Spleen (tissue), 11 donors: ENCODE measurements around the gene VTCN1. TPM values are rescaled to one million over a fixed set of nuclear protein-coding genes. Genes with fewer than 3 reads are reported as not detected.
A peak's percentile ranks its signal among the peaks of the same experiment; 100 is the strongest.

Experiments used
- DNase-seq: peaks from one replicate; pipeline ENCODE4 v3.0.0-alpha.2; 2020
- H3K27ac ChIP-seq, 8 donors: fragments of 200-600 bp; sonication (generic) in 7 of 8; 1 replicate in 4 of 8; 2 replicates in 4 of 8; pipeline versions ENCODE4 v1.5.0 to v1.8.0; 2016 to 2021; ENCODE audit warnings: inconsistent platforms in 4 of 8, mild to moderate bottlenecking in 4 of 8, moderate library complexity in 1 of 8
- H3K27me3 ChIP-seq, 7 donors: fragments of 200-600 bp; sonication (generic) in 6 of 7; replicated peaks in 1 of 7; 1 replicate in 4 of 7; 2 replicates in 3 of 7; pipeline versions ENCODE4 v1.5.0 to v1.8.0; 2016 to 2021; ENCODE audit warnings: inconsistent platforms in 3 of 7, mild to moderate bottlenecking in 1 of 7
- H3K36me3 ChIP-seq, 6 donors: fragments of 200-600 bp; sonication (generic) in 5 of 6; 1 replicate in 4 of 6; 2 replicates in 2 of 6; pipeline versions ENCODE4 v1.5.0 to v1.8.0; 2016 to 2021; ENCODE audit warnings: inconsistent platforms in 2 of 6
- H3K4me1 ChIP-seq, 6 donors: fragments of 200-600 bp; sonication (generic) in 5 of 6; 1 replicate in 3 of 6; 2 replicates in 3 of 6; pipeline versions ENCODE4 v1.5.0 to v1.8.0; 2016 to 2021; ENCODE audit warnings: inconsistent platforms in 3 of 6
- H3K4me3 ChIP-seq, 8 donors: fragments of 200-600 bp; sonication (generic) in 7 of 8; 1 replicate in 4 of 8; 2 replicates in 4 of 8; pipeline versions ENCODE4 v1.5.0 to v1.8.0; 2016 to 2021; ENCODE audit warnings: inconsistent platforms in 4 of 8, mild to moderate bottlenecking in 4 of 8, moderate library complexity in 2 of 8
- H3K9me3 ChIP-seq, 8 donors: fragments of 200-600 bp; sonication (generic) in 7 of 8; 1 replicate in 4 of 8; 2 replicates in 4 of 8; pipeline versions ENCODE4 v1.5.0 to v1.8.0; 2016 to 2021; ENCODE audit warnings: inconsistent platforms in 4 of 8
- CTCF ChIP-seq, 11 experiments: fragments of 200-600 bp in 7 of 11; fragments of 450-650 bp in 4 of 11; sonication (generic) in 4 of 11; IDR thresholded peaks in 8 of 11; conservative IDR thresholded peaks in 3 of 11; 1 replicate in 7 of 11; 2 replicates in 4 of 11; pipeline versions ENCODE4 v1.4.0 to v1.8.0; 2016 to 2021; ENCODE audit warnings: antibody characterized with exemption in 11 of 11, inconsistent platforms in 4 of 11, mild to moderate bottlenecking in 1 of 11
- POLR2A ChIP-seq, 3 donors: fragments of 450-650 bp; IDR thresholded peaks; one replicate each; pipeline ENCODE4 v1.5.1; 2017; ENCODE audit warnings: antibody characterized with exemption in 3 of 3, mild to moderate bottlenecking in 1 of 3
- POLR2AphosphoS5 ChIP-seq, 3 donors: sonication (generic); formaldehyde crosslinking; IDR thresholded peaks; one replicate each; pipeline ENCODE4 v1.5.1; 2017; ENCODE audit warnings: antibody characterized with exemption in 3 of 3
- WGBS, 5 donors: extraction: QIAGEN DNeasy Blood & Tissue Kit in 3 of 5; methylation state at CpG; one replicate each; pipeline versions ENCODE4 v1.1.5 to v1.1.7; 2013 to 2018; 5-methylcytosine and 5-hydroxymethylcytosine counted together
- intact Hi-C: fragments of 100-400 bp; cut with DNase I; formaldehyde crosslinking; loops from one replicate; pipeline ENCODE4 v1.15.0; 2023; ENCODE audit warnings: low total_unique reads
- polyA plus RNA-seq, 3 donors: library from polyadenylated mRNA; stranded (reverse); fragments of 200-250 nt; gene quantifications; one replicate each; pipeline ENCODE4 v1.2.1, GENCODE V29; 2013
- total RNA-seq, 7 donors: library from RNA; depleted of rRNA in 3 of 7; stranded (reverse); fragments of >200 nt in 3 of 7; fragmentation: NEBNext Ultra II Directional in 4 of 7; extraction: Animal tissue kit (Norgen Biotek cat#: 25700) in 4 of 7; gene quantifications; one replicate each; pipeline versions ENCODE4 v1.1.0 to v1.2.1, GENCODE V29; 2016 to 2021
- donor health status: healthy with polysubstance abuse.
- donor health status: DM: no; HTN: no; CAD: no; lungs with moderate emphysema.
- donor health status: DM: no; HTN: no; CAD: no.
- donor health status: Bipolar disorder and iron deficiency.
- donor health status: healthy.
- donor health status: DM: no; HTN: no; CAD: no.
- donor health status: DM: yes; HTN: yes; CAD: no.

VTCN1 gene
- total and polyA plus RNA-seq, 10 donors: not detected

- H3K4me3 ChIP-seq: no peak overlapping the region
- no peaks in the 10 kb centered on the region for H3K4me1 ChIP-seq
- H3K27me3 ChIP-seq: no peaks in the 10 kb centered on the region
- TF ChIP-seq POLR2AphosphoS5 (IDR thresholded peaks at IDR 0.05): no peak
- TF ChIP-seq POLR2A (IDR thresholded peaks at IDR 0.05): no peak
- TF ChIP-seq CTCF (IDR thresholded peaks at IDR 0.05 in 8 of 11, conservative IDR thresholded peaks at IDR 0.05 in 3 of 11): no peak
- no peak overlapping the region for H3K27ac ChIP-seq
- WGBS, 5 donors: 82 to 92% (median 90%) methylated on average over 4 of the region's 4 CpGs
- no peak for DNase-seq
- no peaks in the 10 kb centered on the region for H3K9me3 ChIP-seq
- intact Hi-C loops: no loop called here
- peaks cover 0 to 100% (median 53%) of the 10 kb centered on the region in 6 donors for H3K36me3 ChIP-seq
Observed at GRCh38 chr1:117097443-117097842, 113.3 kb downstream of the VTCN1 start.

- H3K9me3 ChIP-seq: no peaks in the 10 kb centered on the region
Observed at GRCh38 chr1:117096951-117097408, 113.7 kb downstream of the VTCN1 start.

GRCh38 chr1:117094841-117095604 lies 115.7 kb downstream of the VTCN1 start:
- WGBS, 5 donors: 96 to 99% (median 96%) methylated on average over 7 of the region's 7 CpGs
- Histone ChIP-seq H3K27me3 (no peaks in the 10 kb centered on the region), H3K36me3 (peaks cover 0 to 100% (median 58%) of the 10 kb centered on the region in 6 donors), H3K9me3 (no peaks in the 10 kb centered on the region), H3K4me1 (no peaks in the 10 kb centered on the region), H3K4me3 (no peak overlapping the region), H3K27ac (no peak overlapping the region)
- intact Hi-C loops: no loop called here
- TF ChIP-seq POLR2AphosphoS5 (IDR thresholded peaks at IDR 0.05): no peak
- no peak for TF ChIP-seq CTCF (IDR thresholded peaks at IDR 0.05 in 8 of 11, conservative IDR thresholded peaks at IDR 0.05 in 3 of 11)
- no peak for TF ChIP-seq POLR2A (IDR thresholded peaks at IDR 0.05)
- DNase-seq: no peak

More at GRCh38 chr1:117096951-117097408, 113.7 kb downstream of the VTCN1 start:
- DNase-seq: no peak
- Histone ChIP-seq H3K4me1 (no peaks in the 10 kb centered on the region), H3K36me3 (peaks cover 0 to 100% (median 51%) of the 10 kb centered on the region in 6 donors), H3K4me3 (no peak overlapping the region), H3K27me3 (no peaks in the 10 kb centered on the region), H3K27ac (no peak overlapping the region)
- WGBS, 5 donors: 92 to 100% (median 95%) methylated on average over 3 of the region's 3 CpGs
- TF ChIP-seq POLR2A (IDR thresholded peaks at IDR 0.05) (no peak), POLR2AphosphoS5 (IDR thresholded peaks at IDR 0.05) (no peak), CTCF (IDR thresholded peaks at IDR 0.05 in 8 of 11, conservative IDR thresholded peaks at IDR 0.05 in 3 of 11) (no peak)
- intact Hi-C loops: no loop called here

GRCh38 chr1:117093870-117094621 lies 116.7 kb downstream of the VTCN1 start:
- 88 to 97% (median 92%) methylated on average over 6 of the region's 6 CpGs for WGBS, 5 donors
- DNase-seq: no peak
- TF ChIP-seq POLR2AphosphoS5 (IDR thresholded peaks at IDR 0.05) (no peak), POLR2A (IDR thresholded peaks at IDR 0.05) (no peak), CTCF (IDR thresholded peaks at IDR 0.05 in 8 of 11, conservative IDR thresholded peaks at IDR 0.05 in 3 of 11) (peak in 3 of 11 experiments; percentile 8 to 17 (median 16))
- intact Hi-C loops: no loop called here
- H3K36me3 ChIP-seq: peaks cover 0 to 100% (median 63%) of the 10 kb centered on the region in 6 donors
- H3K27me3 ChIP-seq: no peaks in the 10 kb centered on the region
- no peak overlapping the region for H3K27ac ChIP-seq
- H3K4me3 ChIP-seq: no peak overlapping the region
- H3K9me3 ChIP-seq: no peaks in the 10 kb centered on the region
- H3K4me1 ChIP-seq: no peaks in the 10 kb centered on the region
